Esophagus muscularis mucosa (tissue), 4 donors: ENCODE data around the gene USP36. TPM values are rescaled to one million over a fixed set of nuclear protein-coding genes. Genes with fewer than 3 reads are reported as not detected.

ENCODE experiments used
- DNase-seq: peaks from one replicate; pipeline ENCODE4 v3.0.0-alpha.2; 2017; ENCODE audit errors: extremely low spot score
- H3K27ac ChIP-seq, 4 donors: fragments of 200-600 bp; sonication (generic); replicated peaks in 1 of 4; 1 replicate in 3 of 4; 2 replicates in 1 of 4; pipeline ENCODE4 v1.5.1; 2016 to 2019; ENCODE audit warnings: mild to moderate bottlenecking in 1 of 4
- H3K27me3 ChIP-seq, 4 donors: fragments of 200-600 bp; sonication (generic); one replicate each; pipeline versions ENCODE4 v1.5.1 to v1.6.0; 2016 to 2019
- H3K36me3 ChIP-seq, 4 donors: fragments of 200-600 bp; sonication (generic); one replicate each; pipeline ENCODE4 v1.5.1; 2016 to 2019
- H3K4me1 ChIP-seq, 4 donors: fragments of 200-600 bp; sonication (generic); one replicate each; pipeline ENCODE4 v1.5.1; 2016 to 2019
- H3K4me3 ChIP-seq, 4 donors: fragments of 200-600 bp; sonication (generic); 1 replicate in 2 of 4; 2 replicates in 2 of 4; pipeline ENCODE4 v1.5.1; 2016 to 2019; ENCODE audit warnings: mild to moderate bottlenecking in 4 of 4, moderate library complexity in 1 of 4
- H3K9me3 ChIP-seq, 4 donors: fragments of 200-600 bp; sonication (generic); 1 replicate in 3 of 4; 2 replicates in 1 of 4; pipeline ENCODE4 v1.5.1; 2016 to 2019
- CTCF ChIP-seq, 3 experiments: fragments of 200-600 bp in 2 of 3; fragments of 450-650 bp in 1 of 3; sonication (generic) in 2 of 3; IDR thresholded peaks; one replicate each; pipeline ENCODE4 v1.5.1; 2017 to 2019; ENCODE audit warnings: antibody characterized with exemption in 3 of 3, mild to moderate bottlenecking in 2 of 3, moderate library complexity in 1 of 3
- EP300 ChIP-seq: sonication (generic); formaldehyde crosslinking; IDR thresholded peaks from one replicate; pipeline ENCODE4 v1.6.1; 2017; ENCODE audit warnings: antibody characterized with exemption
- POLR2A ChIP-seq: fragments of 450-650 bp; IDR thresholded peaks from one replicate; pipeline ENCODE4 v1.6.1; 2017; ENCODE audit warnings: antibody characterized with exemption, moderate library complexity, mild to moderate bottlenecking, low read depth
- POLR2AphosphoS5 ChIP-seq, 2 donors: sonication (generic); formaldehyde crosslinking; IDR thresholded peaks; one replicate each; pipeline ENCODE4 v1.6.1; 2017; ENCODE audit warnings: antibody characterized with exemption in 2 of 2
- WGBS: methylation state at CpG from one replicate; pipeline ENCODE4 v1.1.5; 2018; 5-methylcytosine and 5-hydroxymethylcytosine counted together
- intact Hi-C: fragments of 100-400 bp; cut with DNase I; formaldehyde crosslinking; loops from one replicate; pipeline ENCODE4 v1.15.1; 2023
- total RNA-seq, 4 donors: library from RNA; depleted of rRNA; stranded (reverse); fragments of >200 nt; gene quantifications; one replicate each; pipeline versions ENCODE4 v1.1.0 to v1.2.1, GENCODE V29; 2016

The USP36 gene
- total RNA-seq, 4 donors from 2014 or later, result 23.3 to 44.7 (median 32.2) TPM

GRCh38 chr17:78847052-78847451 is 6.4 kb upstream of the USP36 start:
- no peaks in the 10 kb centered on the region for H3K9me3 ChIP-seq
- H3K4me1 ChIP-seq, result peaks cover 0 to 5% (median 0%) of the 10 kb centered on the region in 4 donors
- DNase-seq, result no peak
- H3K27me3 ChIP-seq, result no peaks in the 10 kb centered on the region
- H3K4me3 ChIP-seq, result no peak overlapping the region
- H3K36me3 ChIP-seq, result peaks cover 0 to 6% (median 0%) of the 10 kb centered on the region in 4 donors
- TF ChIP-seq POLR2A, result no peak
- no peak for TF ChIP-seq CTCF (IDR thresholded peaks at IDR 0.05)
- TF ChIP-seq POLR2AphosphoS5 (IDR thresholded peaks at IDR 0.05), result no peak
- H3K27ac ChIP-seq, result no peak overlapping the region
- intact Hi-C loops, result no loop called here
- WGBS, result 94% methylated on average over 3 of the region's 3 CpGs

GRCh38 chr17:78844301-78845005 is 3.8 kb upstream of the USP36 start:
- Histone ChIP-seq H3K4me3 (no peak overlapping the region), H3K9me3 (no peaks in the 10 kb centered on the region), H3K27me3 (no peaks in the 10 kb centered on the region), H3K27ac (peak overlapping the region in 1 of 4 donors; percentile 4), H3K4me1 (peaks cover 8 to 14% (median 12%) of the 10 kb centered on the region in 4 donors), H3K36me3 (no peaks in the 10 kb centered on the region)
- intact Hi-C loops, result no loop called here
- no peak for TF ChIP-seq EP300
- TF ChIP-seq CTCF (IDR thresholded peaks at IDR 0.05), result no peak
- no peak for TF ChIP-seq POLR2A
- TF ChIP-seq POLR2AphosphoS5 (IDR thresholded peaks at IDR 0.05), result no peak
- no peak for DNase-seq
- WGBS, result 72% methylated on average over 9 of the region's 9 CpGs

GRCh38 chr17:78842881-78843565 is 2.4 kb upstream of the USP36 start:
- 64% methylated on average over 7 of the region's 10 CpGs for WGBS
- Histone ChIP-seq H3K9me3 (no peaks in the 10 kb centered on the region), H3K4me1 (peaks cover 20 to 28% (median 27%) of the 10 kb centered on the region in 4 donors), H3K27ac (no peak overlapping the region), H3K27me3 (no peaks in the 10 kb centered on the region), H3K4me3 (no peak overlapping the region), H3K36me3 (peaks cover under 1 to 5% (median under 1%) of the 10 kb centered on the region in 4 donors)
- intact Hi-C loops, result no loop called here
- no peak for DNase-seq
- TF ChIP-seq POLR2A (no peak), CTCF (IDR thresholded peaks at IDR 0.05) (peak; percentile 29 to 48 (median 41))

GRCh38 chr17:78840530-78840779 is 159 bp downstream of the USP36 start:
- no peak for DNase-seq
- WGBS, result 1% methylated on average over 16 of the region's 35 CpGs
- H3K4me1 ChIP-seq, result peaks cover 20 to 39% (median 37%) of the 10 kb centered on the region in 4 donors
- no peaks in the 10 kb centered on the region for H3K9me3 ChIP-seq
- no peaks in the 10 kb centered on the region for H3K27me3 ChIP-seq
- H3K27ac ChIP-seq, result peak overlapping the region; percentile 98 to 100 (median 100)
- H3K36me3 ChIP-seq, result peaks cover 16 to 30% (median 26%) of the 10 kb centered on the region in 4 donors
- TF ChIP-seq POLR2AphosphoS5 (IDR thresholded peaks at IDR 0.05) (no peak), CTCF (IDR thresholded peaks at IDR 0.05) (no peak), POLR2A (peak; percentile 92)
- intact Hi-C loops, result no loop called here
- peak overlapping the region; percentile 72 to 98 (median 86) for H3K4me3 ChIP-seq
